H1 (cell line): Measurements from ENCODE around the gene LY9. TPM values are rescaled to one million over a fixed set of nuclear protein-coding genes. Genes with fewer than 3 reads are reported as not detected.

ENCODE experiments used
- CTCF ChIA-PET: fragments of 300-600 bp; sonication (Branson Sonifier 250); formaldehyde crosslinking; loops from one replicate; lab custom pipeline; 2021; ENCODE audit not compliant: partially characterized antibody; lab: Charles Lee
- POLR2A ChIA-PET: fragments of 300-600 bp; sonication (Branson Sonifier 250); formaldehyde crosslinking; loops from one replicate; lab custom pipeline; 2021; ENCODE audit warnings: inconsistent platforms; ENCODE audit not compliant: partially characterized antibody; lab: Charles Lee
- DNase-seq, 2 experiments: peaks; one replicate each; pipeline versions ENCODE4 v3.0.0 to v3.0.0-alpha.2; 2010 to 2022; ENCODE audit warnings: low spot score in 2 of 2, low read depth in 1 of 2, mixed read lengths in 1 of 2
- FAIRE-seq: peaks from 2 replicates; lab custom pipeline; 2011; peaks lifted over from hg19 to GRCh38; lab: Jason Lieb, UNC
- H2AFZ ChIP-seq: 2 replicates; pipeline ENCODE4 v1.8.1; 2012; ENCODE audit warnings: low read length, inconsistent platforms
- H2AK5ac ChIP-seq: 2 replicates; pipeline ENCODE4 v1.6.1; 2013; ENCODE audit warnings: low read depth, low read length
- H2BK120ac ChIP-seq: replicated peaks from 2 replicates; pipeline ENCODE3; 2013; ENCODE audit warnings: low read depth, low read length, inconsistent platforms
- H2BK12ac ChIP-seq: 2 replicates; pipeline ENCODE4 v1.6.1; 2013; ENCODE audit warnings: low read depth, low read length
- H2BK15ac ChIP-seq: 2 replicates; pipeline ENCODE4 v1.6.1; 2013; ENCODE audit warnings: low read length
- H2BK20ac ChIP-seq: 2 replicates; pipeline ENCODE4 v1.6.1; 2013; ENCODE audit warnings: low read length
- H2BK5ac ChIP-seq: 2 replicates; pipeline ENCODE4 v1.6.1; 2013; ENCODE audit warnings: low read depth, low read length
- H3K14ac ChIP-seq: 2 replicates; pipeline ENCODE4 v1.6.1; 2013; ENCODE audit warnings: inconsistent platforms; ENCODE audit not compliant: insufficient read length
- H3K18ac ChIP-seq: 2 replicates; pipeline ENCODE4 v1.6.1; 2013; ENCODE audit warnings: low read length; ENCODE audit errors: extremely low read depth
- H3K23ac ChIP-seq: 2 replicates; pipeline ENCODE4 v1.6.1; 2013; ENCODE audit warnings: inconsistent platforms; ENCODE audit not compliant: insufficient read length
- H3K23me2 ChIP-seq: 2 replicates; pipeline ENCODE4 v1.6.1; 2013; ENCODE audit warnings: low read depth, low read length
- H3K27ac ChIP-seq: 2 replicates; pipeline ENCODE4 v1.6.1; 2011; ENCODE audit warnings: low read depth, low read length, inconsistent platforms
- H3K27me3 ChIP-seq, 4 experiments: replicated peaks in 1 of 4; 1 replicate in 1 of 4; 2 replicates in 3 of 4; pipeline versions ENCODE4 v1.6.1 to v1.8.1; 2011 to 2013; ENCODE audit warnings: low read length in 3 of 4, mild to moderate bottlenecking in 3 of 4, inconsistent platforms in 2 of 4, mixed read lengths in 2 of 4, moderate library complexity in 1 of 4; ENCODE audit not compliant: control insufficient read depth in 3 of 4, insufficient read depth in 3 of 4; ENCODE audit errors: extremely low read depth in 1 of 4
- H3K36me3 ChIP-seq, 4 experiments: 2 replicates each; pipeline versions ENCODE4 v1.6.1 to v1.8.1; 2011 to 2013; ENCODE audit warnings: mild to moderate bottlenecking in 4 of 4, low read length in 3 of 4, moderate library complexity in 2 of 4, control low read depth in 1 of 4, inconsistent platforms in 1 of 4; ENCODE audit not compliant: insufficient read depth in 4 of 4, control insufficient read depth in 2 of 4
- H3K4ac ChIP-seq: replicated peaks from 2 replicates; pipeline ENCODE3; 2013; ENCODE audit warnings: low read length, low read depth, mixed read lengths, inconsistent platforms; ENCODE audit not compliant: insufficient read length
- H3K4me1 ChIP-seq, 4 experiments: replicated peaks in 1 of 4; 1 replicate in 1 of 4; 2 replicates in 3 of 4; pipeline versions ENCODE4 v1.6.1 to v1.8.1; 2011 to 2013; ENCODE audit warnings: low read length in 3 of 4, inconsistent platforms in 2 of 4, mixed read lengths in 1 of 4; ENCODE audit not compliant: insufficient read depth in 4 of 4, control insufficient read depth in 3 of 4
- H3K4me2 ChIP-seq, 2 experiments: 2 replicates each; pipeline versions ENCODE4 v1.6.1 to v1.8.1; 2011 to 2013; ENCODE audit warnings: low read depth in 2 of 2, low read length in 2 of 2, control low read depth in 1 of 2, inconsistent platforms in 1 of 2, mild to moderate bottlenecking in 1 of 2; ENCODE audit not compliant: insufficient read depth in 1 of 2
- H3K4me3 ChIP-seq, 4 experiments: fragments of 200-600, 300-600 bp in 1 of 4; sonication (generic), shearing (Covaris generic), sonication (Bioruptor Twin) in 1 of 4; 2 replicates each; pipeline versions ENCODE4 v1.5.1 to v1.8.1; 2011 to 2016; ENCODE audit warnings: low read length in 4 of 4, low read depth in 3 of 4, control low read depth in 2 of 4, inconsistent platforms in 2 of 4, mild to moderate bottlenecking in 2 of 4, mixed read lengths in 1 of 4, moderate library complexity in 1 of 4; ENCODE audit not compliant: insufficient read depth in 2 of 4; ENCODE audit errors: extremely low read depth in 1 of 4
- H3K56ac ChIP-seq: replicated peaks from 2 replicates; pipeline ENCODE3; 2013; ENCODE audit warnings: low read depth, mild to moderate bottlenecking, mixed read lengths, low read length, inconsistent platforms; ENCODE audit not compliant: insufficient read length
- H3K79me1 ChIP-seq: 2 replicates; pipeline ENCODE4 v1.6.1; 2013; ENCODE audit warnings: low read depth, low read length, control low read depth
- H3K79me2 ChIP-seq, 2 experiments: 2 replicates each; pipeline versions ENCODE4 v1.6.1 to v1.8.1; 2012 to 2013; ENCODE audit warnings: low read length in 2 of 2, mild to moderate bottlenecking in 2 of 2, inconsistent platforms in 1 of 2; ENCODE audit not compliant: insufficient read depth in 2 of 2, control insufficient read depth in 1 of 2
- H3K9ac ChIP-seq, 4 experiments: replicated peaks in 1 of 4; 1 replicate in 1 of 4; 2 replicates in 3 of 4; pipeline versions ENCODE4 v1.6.1 to v1.8.1; 2011 to 2013; ENCODE audit warnings: low read depth in 3 of 4, low read length in 3 of 4, control low read depth in 2 of 4, mild to moderate bottlenecking in 2 of 4, moderate library complexity in 2 of 4, inconsistent platforms in 1 of 4; ENCODE audit errors: extremely low read depth in 1 of 4
- H3K9me3 ChIP-seq, 2 experiments: 2 replicates each; pipeline versions ENCODE4 v1.6.1 to v1.8.1; 2012 to 2013; ENCODE audit warnings: mild to moderate bottlenecking in 2 of 2, moderate library complexity in 2 of 2, control low read depth in 1 of 2, inconsistent platforms in 1 of 2, low read depth in 1 of 2, low read length in 1 of 2, mixed read lengths in 1 of 2; ENCODE audit not compliant: insufficient read depth in 2 of 2
- H4K20me1 ChIP-seq, 2 experiments: replicated peaks in 1 of 2; 2 replicates each; pipeline versions ENCODE3 to v1.8.1; 2011 to 2013; ENCODE audit warnings: inconsistent platforms in 2 of 2, low read length in 2 of 2, mild to moderate bottlenecking in 1 of 2; ENCODE audit not compliant: insufficient read depth in 2 of 2, control insufficient read depth in 1 of 2
- H4K5ac ChIP-seq: 2 replicates; pipeline ENCODE4 v1.6.1; 2013; ENCODE audit warnings: low read length, low read depth, mixed read lengths, inconsistent platforms; ENCODE audit not compliant: insufficient read length
- H4K8ac ChIP-seq: 2 replicates; pipeline ENCODE4 v1.8.0; 2013; ENCODE audit warnings: mild to moderate bottlenecking, moderate library complexity, low read length, inconsistent platforms; ENCODE audit not compliant: insufficient read depth; ENCODE audit errors: extremely low read depth
- H4K91ac ChIP-seq: replicated peaks from 2 replicates; pipeline ENCODE3; 2013; ENCODE audit warnings: low read length, mixed read lengths, inconsistent platforms; ENCODE audit not compliant: insufficient read length
- GTF2F1 ChIP-seq: IDR thresholded peaks from 2 replicates; pipeline ENCODE4 v1.6.1; 2012; ENCODE audit warnings: low read depth, low read length, improper control_type of control experiment, borderline replicate concordance
- RFX5 ChIP-seq: IDR thresholded peaks from 2 replicates; pipeline ENCODE4 v1.6.1; 2011; ENCODE audit warnings: low read depth, low read length, improper control_type of control experiment, borderline replicate concordance
- RNF2 ChIP-seq: fragments of 200-900, 300-1000 bp; sonication (generic); IDR thresholded peaks from 2 replicates; pipeline ENCODE4 v1.7.1; 2016; ENCODE audit warnings: borderline replicate concordance, low read depth, mild to moderate bottlenecking, antibody characterized with exemption, low read length; ENCODE audit not compliant: poor library complexity, severe bottlenecking; ENCODE audit errors: missing control alignments
- SP4 ChIP-seq: IDR thresholded peaks from 2 replicates; pipeline ENCODE4 v1.6.1; 2012; ENCODE audit warnings: low read length, inconsistent platforms
- SUZ12 ChIP-seq: fragments of 200-600 bp; sonication (generic); IDR thresholded peaks from 2 replicates; pipeline ENCODE4 v1.6.1; 2012; ENCODE audit warnings: mild to moderate bottlenecking, inconsistent platforms, low read length, moderate library complexity, mixed read lengths
- WGBS, 2 experiments: shearing (Covaris generic) in 1 of 2; methylation state at CpG; one replicate each; pipeline versions ENCODE4 v1.1.6 to v1.1.7; 2013 to 2015; ENCODE audit warnings: low lambda C conversion rate in 2 of 2, mixed read lengths in 2 of 2, inconsistent platforms in 1 of 2, low coverage in 1 of 2, missing lambda C conversion rate in 1 of 2; ENCODE audit not compliant: insufficient replicate concordance in 2 of 2, insufficient coverage in 1 of 2, insufficient read length in 1 of 2; ENCODE audit errors: extremely low coverage in 1 of 2, missing lambda C conversion rate in 1 of 2; 5-methylcytosine and 5-hydroxymethylcytosine counted together
- polyA plus RNA-seq, 7 experiments: library from polyadenylated mRNA; depleted of rRNA in 3 of 7; stranded (reverse) in 5 of 7; unstranded in 2 of 7; fragments of >200 nt in 5 of 7; fragments of 200-250 nt in 2 of 7; gene quantifications; 1 replicate in 5 of 7; 2 replicates in 1 of 7; 4 replicates in 1 of 7; pipeline versions ENCODE4 v1.2.1 to v1.2.3, GENCODE V29; 2011 to 2013; ENCODE audit warnings: missing spikeins in 2 of 7, mixed read lengths in 2 of 7
- total RNA-seq: library from RNA; stranded (reverse); fragmentation: NEBNext Ultra II Directional; extraction: Animal tissue kit (Norgen Biotek cat#: 25700); gene quantifications from 2 replicates; pipeline ENCODE4 v1.2.1, GENCODE V29; 2021
- TF ChIP-seq, protein P1 (sequence below): IDR thresholded peaks from 2 replicates; pipeline ENCODE4 v1.6.1; 2012; ENCODE audit warnings: low read length, inconsistent platforms

LY9 gene
- total and polyA plus RNA-seq, 2 of the 8 experiments (the other 6 are each of a cell fraction or from before 2014, with no cell fraction given): not detected

GRCh38 chr1:160863061-160863773, 67.2 kb downstream of the LY9 start:
- Histone ChIP-seq H3K79me2 (no peaks in the 10 kb centered on the region), H2BK15ac (no peak overlapping the region), H3K23ac (no peak overlapping the region), H3K18ac (no peak overlapping the region), H3K14ac (no peak overlapping the region), H3K4ac (no peak overlapping the region), H3K56ac (no peak overlapping the region), H3K27me3 (no peaks in the 10 kb centered on the region), H2AK5ac (no peak overlapping the region), H3K4me1 (peaks cover 0 to 2% (median 0%) of the 10 kb centered on the region in 4 experiments; a peak in 1 of 7 replicates), H2BK20ac (no peak overlapping the region), H2BK12ac (no peak overlapping the region), H4K91ac (no peak overlapping the region), H3K23me2 (no peaks in the 10 kb centered on the region), H3K9me3 (no peaks in the 10 kb centered on the region), H3K4me2 (no peak overlapping the region), H3K4me3 (no peak overlapping the region), H3K27ac (no peak overlapping the region), H3K9ac (no peak overlapping the region), H3K79me1 (no peaks in the 10 kb centered on the region), H2BK5ac (no peak overlapping the region), H2BK120ac (no peak overlapping the region), H2AFZ (no peak overlapping the region), H4K5ac (no peak overlapping the region), H4K8ac (no peak overlapping the region), H3K36me3 (no peaks in the 10 kb centered on the region), H4K20me1 (no peaks in the 10 kb centered on the region)
- 92% methylated on average over 11 of the region's 11 CpGs; no CpG with 5 or more reads in 1 of the 2 experiments for WGBS, 2 experiments
- CTCF ChIA-PET: interaction anchor here (0.7 to 5.5 kb wide), 9 partner anchors 11 to 182 kb away, joined by 3 to 35 read pairs (median 5); partner anchors contain the start of genes ITLN1 and ITLN2
- FAIRE-seq (no peak), DNase-seq (no peak)
- POLR2A ChIA-PET: interaction anchor here (0.6 kb wide), 1 partner anchor 125 kb away, joined by 3 read pairs; no protein-coding TSS in a partner anchor
- TF ChIP-seq, protein P1, sequence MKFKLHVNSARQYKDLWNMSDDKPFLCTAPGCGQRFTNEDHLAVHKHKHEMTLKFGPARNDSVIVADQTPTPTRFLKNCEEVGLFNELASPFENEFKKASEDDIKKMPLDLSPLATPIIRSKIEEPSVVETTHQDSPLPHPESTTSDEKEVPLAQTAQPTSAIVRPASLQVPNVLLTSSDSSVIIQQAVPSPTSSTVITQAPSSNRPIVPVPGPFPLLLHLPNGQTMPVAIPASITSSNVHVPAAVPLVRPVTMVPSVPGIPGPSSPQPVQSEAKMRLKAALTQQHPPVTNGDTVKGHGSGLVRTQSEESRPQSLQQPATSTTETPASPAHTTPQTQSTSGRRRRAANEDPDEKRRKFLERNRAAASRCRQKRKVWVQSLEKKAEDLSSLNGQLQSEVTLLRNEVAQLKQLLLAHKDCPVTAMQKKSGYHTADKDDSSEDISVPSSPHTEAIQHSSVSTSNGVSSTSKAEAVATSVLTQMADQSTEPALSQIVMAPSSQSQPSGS: no peak
- TF ChIP-seq SUZ12 (no peak), GTF2F1 (no peak), SP4 (no peak), RFX5 (no peak), RNF2 (no peak)
